HEK293 (cell line): ENCODE data around the gene LMAN1L.

ENCODE experiments used
- EGR2 ChIP-seq: fragments of 450-650 bp; formaldehyde crosslinking; IDR thresholded peaks from 2 replicates; pipeline ENCODE4 v1.5.1; 2016; ENCODE audit warnings: low read depth, missing biosample characterization, missing genetic modification characterization
- GLIS1 ChIP-seq: fragments of 450-650 bp; formaldehyde crosslinking; IDR thresholded peaks from 2 replicates; pipeline ENCODE4 v1.5.1; 2016; ENCODE audit warnings: missing biosample characterization, missing genetic modification characterization
- KLF1 ChIP-seq: fragments of 450-650 bp; formaldehyde crosslinking; IDR thresholded peaks from 2 replicates; pipeline ENCODE4 v1.5.1; 2016; ENCODE audit warnings: missing biosample characterization, missing genetic modification characterization
- PATZ1 ChIP-seq: fragments of 450-650 bp; formaldehyde crosslinking; IDR thresholded peaks from 2 replicates; pipeline ENCODE4 v1.5.1; 2016; ENCODE audit warnings: missing biosample characterization, missing genetic modification characterization
- SETDB1 ChIP-seq: IDR thresholded peaks from one replicate; pipeline ENCODE4 v1.6.1; 2017; ENCODE audit warnings: mild to moderate bottlenecking, low read length, moderate library complexity, mixed read lengths; ENCODE audit not compliant: insufficient read length
- SP2 ChIP-seq: fragments of 450-650 bp; formaldehyde crosslinking; IDR thresholded peaks from 2 replicates; pipeline ENCODE4 v1.5.1; 2016; ENCODE audit warnings: missing biosample characterization, missing genetic modification characterization
- TRIM28 ChIP-seq: IDR thresholded peaks from 2 replicates; pipeline ENCODE4 v1.6.1; 2011; ENCODE audit warnings: low read length, control low read depth, borderline replicate concordance
- ZBTB10 ChIP-seq: fragments of 450-650 bp; formaldehyde crosslinking; IDR thresholded peaks from 2 replicates; pipeline ENCODE4 v1.5.1; 2016; ENCODE audit warnings: missing biosample characterization, missing genetic modification characterization
- ZBTB49 ChIP-seq: fragments of 450-650 bp; formaldehyde crosslinking; IDR thresholded peaks from 2 replicates; pipeline ENCODE4 v1.5.1; 2016; ENCODE audit warnings: missing biosample characterization, missing genetic modification characterization, low read depth
- ZFP3 ChIP-seq: fragments of 450-650 bp; formaldehyde crosslinking; IDR thresholded peaks from 2 replicates; pipeline ENCODE4 v1.5.1; 2016; ENCODE audit warnings: low read depth, missing biosample characterization, missing genetic modification characterization
- ZFP69B ChIP-seq: fragments of 450-650 bp; formaldehyde crosslinking; IDR thresholded peaks from 2 replicates; pipeline ENCODE4 v1.5.1; 2016; ENCODE audit warnings: missing biosample characterization, missing genetic modification characterization
- ZNF18 ChIP-seq: fragments of 450-650 bp; formaldehyde crosslinking; IDR thresholded peaks from 2 replicates; pipeline ENCODE4 v1.5.1; 2016; ENCODE audit warnings: missing biosample characterization, missing genetic modification characterization
- ZNF23 ChIP-seq: fragments of 450-650 bp; formaldehyde crosslinking; IDR thresholded peaks from 2 replicates; pipeline ENCODE4 v1.5.1; 2016; ENCODE audit warnings: missing biosample characterization, missing genetic modification characterization, borderline replicate concordance
- ZNF362 ChIP-seq: fragments of 450-650 bp; formaldehyde crosslinking; IDR thresholded peaks from 2 replicates; pipeline ENCODE4 v1.5.1; 2016; ENCODE audit warnings: missing biosample characterization, missing genetic modification characterization
- ZNF366 ChIP-seq: fragments of 450-650 bp; formaldehyde crosslinking; conservative IDR thresholded peaks from 2 replicates; pipeline ENCODE4 v1.5.1; 2016; ENCODE audit warnings: missing biosample characterization, missing genetic modification characterization
- ZNF37A ChIP-seq: fragments of 450-650 bp; IDR thresholded peaks from 2 replicates; pipeline ENCODE4 v1.5.1; 2018; ENCODE audit warnings: missing biosample characterization, missing genetic modification characterization
- ZNF404 ChIP-seq: fragments of 450-650 bp; formaldehyde crosslinking; IDR thresholded peaks from 2 replicates; pipeline ENCODE4 v1.5.1; 2017; ENCODE audit warnings: missing biosample characterization, missing genetic modification characterization
- ZNF423 ChIP-seq: fragments of 450-650 bp; formaldehyde crosslinking; IDR thresholded peaks from 2 replicates; pipeline ENCODE4 v1.5.1; 2016; ENCODE audit warnings: missing biosample characterization, missing genetic modification characterization
- ZNF433 ChIP-seq: fragments of 450-650 bp; formaldehyde crosslinking; IDR thresholded peaks from 2 replicates; pipeline ENCODE4 v1.5.1; 2016; ENCODE audit warnings: missing biosample characterization, missing genetic modification characterization, low read depth
- ZNF513 ChIP-seq: fragments of 450-650 bp; IDR thresholded peaks from 2 replicates; pipeline ENCODE4 v1.5.1; 2018; ENCODE audit warnings: missing biosample characterization, missing genetic modification characterization
- ZNF558 ChIP-seq: fragments of 450-650 bp; formaldehyde crosslinking; IDR thresholded peaks from 2 replicates; pipeline ENCODE4 v1.5.1; 2016; ENCODE audit warnings: missing biosample characterization, missing genetic modification characterization
- ZNF560 ChIP-seq: fragments of 450-650 bp; formaldehyde crosslinking; IDR thresholded peaks from 2 replicates; pipeline ENCODE4 v1.5.1; 2017; ENCODE audit warnings: missing biosample characterization, missing genetic modification characterization, borderline replicate concordance
- ZNF580 ChIP-seq: fragments of 450-650 bp; formaldehyde crosslinking; IDR thresholded peaks from 2 replicates; pipeline ENCODE4 v1.5.1; 2016; ENCODE audit warnings: missing biosample characterization, missing genetic modification characterization
- ZNF623 ChIP-seq: fragments of 450-650 bp; formaldehyde crosslinking; IDR thresholded peaks from 2 replicates; pipeline ENCODE4 v1.5.1; 2016; ENCODE audit warnings: missing biosample characterization, missing genetic modification characterization
- ZNF768 ChIP-seq: fragments of 450-650 bp; formaldehyde crosslinking; IDR thresholded peaks from 2 replicates; pipeline ENCODE4 v1.5.1; 2018; ENCODE audit warnings: missing biosample characterization, mild to moderate bottlenecking, missing genetic modification characterization
- ZNF830 ChIP-seq: fragments of 450-650 bp; IDR thresholded peaks from 2 replicates; pipeline ENCODE4 v1.5.0; 2018; ENCODE audit warnings: missing biosample characterization, missing genetic modification characterization, low read depth, mild to moderate bottlenecking, moderate library complexity
- ZSCAN30 ChIP-seq: fragments of 450-650 bp; IDR thresholded peaks from 2 replicates; pipeline ENCODE4 v1.5.1; 2018; ENCODE audit warnings: missing biosample characterization, mild to moderate bottlenecking, missing genetic modification characterization, moderate library complexity
- ZXDB ChIP-seq: fragments of 450-650 bp; formaldehyde crosslinking; IDR thresholded peaks from 2 replicates; pipeline ENCODE4 v1.5.1; 2016; ENCODE audit warnings: missing biosample characterization, missing genetic modification characterization

The LMAN1L gene

GRCh38 chr15:74842581-74843444, 30.2 kb downstream of the LMAN1L start, which contains the start of gene ULK3 (continued):
- TF ChIP-seq ZNF362 (tag by site-specific recombination) = no peak
- TF ChIP-seq ZNF513 = no peak
- TF ChIP-seq ZNF433 (tag by site-specific recombination) = no peak
- no peak for TF ChIP-seq ZNF558 (tag by site-specific recombination)
- TF ChIP-seq ZNF830 (tag by site-specific recombination) = no peak
- TF ChIP-seq ZNF623 (tag by site-specific recombination) = no peak
- no peak for TF ChIP-seq ZNF18 (tag by site-specific recombination)
- TF ChIP-seq KLF1 (tag by site-specific recombination) = peak; percentile 85
- TF ChIP-seq ZNF404 (tag by site-specific recombination) = no peak
- peak; percentile 90 for TF ChIP-seq ZSCAN30
- TF ChIP-seq PATZ1 = peak; percentile 97
- peak; percentile 86 for TF ChIP-seq ZBTB10
- peak; percentile 91 for TF ChIP-seq ZNF423 (tag by site-specific recombination)
- TF ChIP-seq ZFP3 (tag by site-specific recombination) = no peak
- no peak for TF ChIP-seq ZNF23 (tag by site-specific recombination)
- TF ChIP-seq ZNF580 = no peak
- TF ChIP-seq ZBTB49 (tag by site-specific recombination) = no peak
- peak; percentile 63 for TF ChIP-seq SP2 (tag by site-specific recombination)
- peak; percentile 87; the same call in 1 of the 2 replicates for TF ChIP-seq ZXDB
- TF ChIP-seq EGR2 (tag by site-specific recombination) = peak; percentile 98
- TF ChIP-seq ZNF768 (tag by site-specific recombination) = no peak
- no peak for TF ChIP-seq ZNF560 (tag by site-specific recombination)
- peak; percentile 86; the same call in 1 of the 2 replicates for TF ChIP-seq GLIS1
- TF ChIP-seq ZFP69B (tag by site-specific recombination) = peak; percentile 92
- no peak for TF ChIP-seq SETDB1
- TF ChIP-seq ZNF366 (tag by site-specific recombination) = no peak
- TF ChIP-seq TRIM28 = no peak; the same call in 1 of the 2 replicates
- TF ChIP-seq ZNF37A (tag by site-specific recombination) = peak; percentile 46; the same call in 1 of the 2 replicates
